Measurements from ENCODE around the gene REPIN1.
"Not testable (repeated sequence)": the region's sequence is repeated elsewhere in the genome, so short reads cannot be mapped to it uniquely, and the experiment has no call there.

REPIN1 gene

DNA sequence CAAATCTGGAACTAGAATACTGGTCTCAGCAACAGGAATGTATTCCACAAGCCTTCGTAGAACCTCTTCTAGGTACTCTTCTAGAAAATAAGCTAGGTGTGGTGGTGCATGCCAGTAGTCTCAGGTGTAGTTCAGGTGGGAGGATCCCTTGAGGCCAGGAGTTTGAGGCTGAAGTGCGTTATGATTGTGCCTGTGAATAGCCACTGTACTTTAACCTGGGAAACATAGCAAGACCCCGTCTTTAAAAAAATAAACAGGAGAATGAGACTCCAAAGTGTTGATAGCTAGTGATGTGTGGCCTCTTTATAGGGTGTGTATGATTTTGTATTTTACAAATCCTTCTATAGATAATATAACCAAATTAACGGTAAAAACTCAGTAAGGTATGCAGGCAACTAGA, 9.0 kb downstream of the REPIN1 start:
- DNase-seq, result no peak

DNA sequence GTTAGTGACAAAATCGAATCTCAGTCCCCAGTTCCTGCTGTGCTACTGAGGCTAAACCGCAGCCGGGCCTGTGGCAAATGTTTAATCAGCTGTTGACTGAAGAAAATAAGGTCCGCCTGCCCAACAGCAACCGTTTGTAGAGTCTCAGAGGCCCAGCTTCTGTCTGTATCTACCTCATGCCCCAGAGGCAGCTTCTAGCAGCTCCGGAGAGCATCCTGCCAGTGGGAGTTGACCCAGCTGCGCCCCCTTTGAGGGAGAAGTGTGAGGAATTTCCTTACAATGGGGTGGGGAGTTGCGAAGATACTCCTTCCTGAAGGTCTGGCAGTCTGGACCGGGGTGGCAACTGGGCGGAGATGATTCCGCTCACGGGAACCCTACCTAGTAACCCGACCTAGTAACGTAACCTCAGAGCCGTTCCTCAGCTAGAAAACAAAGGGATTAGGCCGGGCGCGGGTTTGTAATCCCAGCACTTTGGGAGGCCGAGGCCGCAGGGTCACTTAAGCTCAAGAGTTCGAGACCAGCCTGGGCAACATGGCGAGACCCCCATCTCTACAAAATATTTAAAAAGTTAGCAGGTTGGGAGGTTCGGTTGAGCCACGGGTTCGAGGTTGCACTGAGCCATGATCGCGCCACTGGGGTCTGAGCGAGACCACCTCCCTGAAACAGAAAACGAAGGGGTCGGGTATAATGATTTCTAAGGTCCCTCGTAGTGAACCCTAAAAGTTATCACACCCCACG, 9.7 kb downstream of the REPIN1 start:
- peak; percentile 11 for DNase-seq

DNA sequence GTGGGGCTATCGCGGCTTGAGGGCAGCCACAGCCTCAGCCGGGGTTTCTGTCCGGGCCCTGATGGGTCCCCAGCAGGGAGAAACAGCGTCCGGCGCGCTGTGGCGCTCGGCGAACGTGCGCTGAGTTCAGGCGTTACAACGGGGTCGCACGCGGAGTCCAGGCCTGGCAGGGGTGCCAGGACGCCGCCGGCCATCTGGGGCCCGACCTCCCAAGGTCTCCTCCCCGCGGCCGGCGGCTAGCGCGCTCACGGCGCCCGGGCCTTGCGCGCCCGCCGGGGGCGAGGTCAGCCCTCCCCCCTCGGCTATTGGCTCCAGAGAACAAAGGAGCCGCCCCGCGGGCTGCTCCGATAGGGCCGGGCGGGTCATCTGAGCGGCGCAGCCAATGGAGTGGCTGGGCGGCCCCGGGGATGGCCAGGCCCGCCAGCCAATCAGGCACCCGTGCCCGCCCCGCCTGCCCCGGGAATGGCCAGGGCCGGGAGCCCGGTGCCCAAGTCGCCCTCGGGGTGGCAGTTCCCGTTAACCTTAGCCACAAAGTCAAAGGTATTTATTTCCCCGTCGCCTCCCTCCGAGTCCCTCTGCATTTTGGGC, 10.3 kb downstream of the REPIN1 start, which contains the start of gene ZNF775:
ZNF775 (plus strand) TSS at position 478 of the 588 bp plus-strand sequence. CDS start 9,141 bp downstream, outside the sequence.
- peak; percentile 87 for DNase-seq

DNA sequence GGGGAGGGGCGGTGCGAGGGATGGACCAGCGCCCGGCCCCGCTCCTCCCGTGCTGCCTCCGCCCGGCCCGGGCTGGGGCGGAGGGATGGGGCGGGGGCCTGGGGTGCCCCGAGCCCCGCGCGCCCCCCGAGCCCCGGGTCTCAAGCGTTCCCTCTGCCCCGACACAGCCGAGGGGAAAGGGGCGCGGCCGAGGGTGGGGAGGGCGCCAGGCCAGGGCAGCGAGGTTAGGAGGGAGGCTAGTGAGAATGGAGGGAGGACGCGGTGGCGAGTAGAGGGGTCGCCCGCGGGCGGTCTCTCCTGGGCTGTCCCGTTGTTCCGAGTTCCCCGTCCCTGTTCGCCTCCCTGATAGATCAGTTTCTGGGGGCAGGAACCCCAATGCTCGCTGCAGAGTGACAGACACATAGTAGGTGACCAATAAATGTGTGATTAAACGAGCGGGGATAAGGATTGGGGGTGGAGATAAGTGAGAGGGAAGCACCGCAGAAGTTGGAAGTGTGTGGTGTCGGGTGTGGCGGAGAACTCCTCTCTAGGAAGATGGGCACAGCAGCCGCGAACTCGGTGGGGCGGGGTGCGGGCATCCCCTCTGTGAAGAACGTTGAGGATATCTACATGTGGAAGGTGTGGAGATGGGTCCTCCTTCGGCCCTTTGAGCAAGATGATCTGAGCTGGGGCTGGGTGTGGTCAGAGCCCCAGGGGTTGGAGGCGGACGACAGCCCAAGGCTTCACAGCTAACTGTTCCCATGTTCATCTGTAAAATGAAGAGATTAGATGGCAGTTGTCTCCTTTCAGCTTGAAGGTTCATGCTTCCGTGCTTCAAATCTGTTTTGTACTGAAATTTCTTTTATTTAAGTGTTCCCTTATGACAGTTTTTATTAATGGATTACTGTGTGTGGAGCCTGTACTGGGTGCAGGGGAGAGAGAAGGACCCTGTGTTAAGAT, 11.1 kb downstream of the REPIN1 start:
- no peak for DNase-seq

DNA sequence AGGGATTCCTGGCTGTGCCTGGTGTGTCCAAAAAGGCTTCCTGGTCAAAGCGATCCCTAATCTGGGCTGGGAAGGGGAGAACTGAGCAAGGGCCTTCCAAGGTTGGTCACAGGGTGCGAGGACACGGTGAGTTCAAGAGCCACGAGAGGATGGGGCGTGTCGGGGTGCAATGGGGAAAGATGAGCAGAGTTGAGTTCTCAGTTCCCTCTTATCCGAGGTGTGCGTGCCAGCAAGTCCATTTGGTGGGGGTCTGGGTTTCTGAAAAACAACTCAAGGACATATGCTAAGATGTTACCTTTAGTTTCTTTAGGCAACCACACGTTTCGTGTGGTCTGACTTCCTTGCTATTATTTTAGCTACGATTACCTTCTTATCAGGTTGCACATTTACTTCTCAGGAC, 11.8 kb downstream of the REPIN1 start:
- DNase-seq, result no peak

DNA sequence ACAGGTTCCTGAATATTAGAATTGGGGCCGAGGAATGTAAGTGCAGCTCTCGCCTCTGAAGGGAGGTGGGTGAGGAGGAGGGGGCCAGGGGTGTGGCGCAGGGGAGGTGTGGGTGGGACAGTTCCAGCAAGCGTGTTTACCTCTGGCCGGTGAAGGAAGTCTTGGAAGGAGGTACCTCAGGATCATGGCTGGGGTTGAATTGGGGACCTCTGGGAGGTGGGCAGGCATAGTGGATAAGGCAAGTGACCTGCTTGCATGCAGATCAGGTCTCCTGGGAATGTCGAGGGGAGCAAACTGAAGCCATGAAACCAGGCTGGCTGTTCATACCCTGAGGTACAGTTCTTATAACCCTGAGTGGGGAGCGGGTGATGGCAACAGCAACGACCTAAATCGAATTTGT, 12.5 kb downstream of the REPIN1 start:
- DNase-seq, result no peak

DNA sequence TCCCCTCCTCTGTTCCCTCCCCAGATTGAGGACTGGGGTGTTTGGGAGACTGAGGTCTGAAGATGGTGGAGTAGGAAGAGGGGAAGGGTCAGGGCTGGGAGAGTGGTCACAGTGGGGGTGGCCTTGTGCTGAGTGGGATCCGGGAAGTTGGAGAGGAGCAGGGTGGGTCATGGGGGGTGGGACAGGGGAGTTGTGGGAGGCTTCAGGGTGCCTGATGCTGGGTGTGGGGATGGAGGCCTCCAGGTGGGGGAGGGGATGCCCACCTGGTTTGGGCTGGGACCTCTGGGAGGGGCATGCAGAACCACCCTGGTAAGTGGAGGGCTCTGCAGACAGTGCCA, 13.1 kb downstream of the REPIN1 start:
- DNase-seq, result no peak

DNA sequence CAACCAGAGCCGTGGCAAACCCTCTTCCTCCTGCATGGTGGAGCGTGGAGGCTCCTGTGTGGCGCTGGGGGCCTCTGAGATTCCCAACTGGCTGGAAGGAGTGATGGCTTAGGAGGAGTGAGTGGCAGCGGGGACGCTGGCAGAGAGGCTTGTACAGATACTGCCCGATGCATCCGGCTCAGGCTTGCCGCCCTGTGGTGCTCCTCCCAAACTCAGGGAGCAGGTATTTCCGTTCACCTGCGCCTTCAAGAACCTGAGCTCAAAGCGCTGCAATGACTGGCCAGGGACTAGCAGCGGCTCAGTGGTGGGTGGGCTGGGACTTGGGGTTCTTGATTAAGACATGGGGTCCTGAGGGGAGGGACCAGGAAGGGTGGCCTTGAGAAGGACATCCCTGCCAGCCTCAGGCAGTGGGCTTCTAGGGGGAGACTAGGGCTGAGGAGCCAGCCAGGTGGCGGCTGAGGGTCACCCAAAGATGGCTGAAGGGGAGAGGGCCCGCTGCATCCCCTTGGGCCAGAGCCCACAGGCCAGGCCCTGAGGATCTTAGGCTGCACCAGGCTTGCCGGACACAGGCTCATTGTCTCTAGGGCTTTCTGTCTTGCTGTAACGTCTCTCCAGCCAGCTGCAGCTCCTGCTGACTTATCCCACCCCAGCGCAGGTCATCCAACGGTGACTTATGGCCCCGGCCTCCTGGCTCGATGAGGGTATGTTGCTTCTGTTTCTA, 13.7 kb downstream of the REPIN1 start:
- DNase-seq, result no peak

DNA sequence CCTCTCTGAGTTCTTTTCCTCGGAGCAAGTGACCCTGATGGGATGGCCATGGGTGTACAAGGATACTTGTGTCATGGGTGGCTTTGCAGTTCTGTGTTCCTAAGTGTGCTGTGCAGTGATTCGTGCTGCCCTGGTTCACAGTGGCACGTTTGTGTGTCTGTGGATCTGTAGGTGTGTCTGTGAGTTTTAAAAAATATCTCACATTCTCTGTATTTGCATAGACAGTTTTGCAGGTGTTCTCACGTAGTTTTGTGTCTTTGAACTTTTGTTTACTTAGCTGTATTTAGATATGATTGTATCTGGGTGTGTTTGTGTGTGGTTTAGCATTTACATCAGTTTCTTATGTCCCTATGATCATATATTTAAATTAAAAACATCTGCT, 14.2 kb downstream of the REPIN1 start:
- DNase-seq, result no peak

DNA sequence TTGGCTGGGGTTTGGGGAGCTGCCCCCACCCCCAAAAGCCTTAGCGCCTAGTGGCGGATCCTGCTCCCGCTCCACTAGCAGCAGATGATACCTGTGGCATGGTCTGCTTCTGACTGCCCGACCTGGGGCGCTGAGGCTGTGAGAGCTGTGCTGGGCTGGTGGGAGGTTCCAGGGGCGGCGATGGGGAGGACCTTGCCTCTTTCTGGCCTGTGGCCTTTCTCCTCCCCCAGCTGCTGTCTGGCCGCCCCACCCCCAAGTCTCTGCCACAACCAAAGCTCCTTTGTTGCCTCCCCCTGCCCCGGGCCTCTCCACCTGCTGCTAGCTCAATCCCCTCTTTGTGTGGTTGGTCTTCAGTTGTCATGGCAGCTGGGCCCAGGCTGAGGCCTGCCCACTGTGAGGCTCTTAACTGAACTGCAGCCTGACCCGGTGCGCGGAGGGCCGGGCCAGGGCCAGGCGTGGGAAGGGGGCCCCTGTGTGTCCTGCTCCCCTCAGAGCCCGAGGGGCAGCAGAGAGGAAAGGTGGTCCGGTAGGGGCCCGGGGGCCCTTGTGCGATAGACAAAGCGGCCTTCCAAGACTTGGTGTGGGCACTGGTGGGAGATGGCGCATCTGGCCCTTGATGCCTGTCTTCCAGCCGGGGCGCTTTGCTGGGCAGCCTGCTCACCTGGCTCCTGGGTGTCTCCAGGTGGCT, 15.2 kb downstream of the REPIN1 start:
- no peak for DNase-seq

DNA sequence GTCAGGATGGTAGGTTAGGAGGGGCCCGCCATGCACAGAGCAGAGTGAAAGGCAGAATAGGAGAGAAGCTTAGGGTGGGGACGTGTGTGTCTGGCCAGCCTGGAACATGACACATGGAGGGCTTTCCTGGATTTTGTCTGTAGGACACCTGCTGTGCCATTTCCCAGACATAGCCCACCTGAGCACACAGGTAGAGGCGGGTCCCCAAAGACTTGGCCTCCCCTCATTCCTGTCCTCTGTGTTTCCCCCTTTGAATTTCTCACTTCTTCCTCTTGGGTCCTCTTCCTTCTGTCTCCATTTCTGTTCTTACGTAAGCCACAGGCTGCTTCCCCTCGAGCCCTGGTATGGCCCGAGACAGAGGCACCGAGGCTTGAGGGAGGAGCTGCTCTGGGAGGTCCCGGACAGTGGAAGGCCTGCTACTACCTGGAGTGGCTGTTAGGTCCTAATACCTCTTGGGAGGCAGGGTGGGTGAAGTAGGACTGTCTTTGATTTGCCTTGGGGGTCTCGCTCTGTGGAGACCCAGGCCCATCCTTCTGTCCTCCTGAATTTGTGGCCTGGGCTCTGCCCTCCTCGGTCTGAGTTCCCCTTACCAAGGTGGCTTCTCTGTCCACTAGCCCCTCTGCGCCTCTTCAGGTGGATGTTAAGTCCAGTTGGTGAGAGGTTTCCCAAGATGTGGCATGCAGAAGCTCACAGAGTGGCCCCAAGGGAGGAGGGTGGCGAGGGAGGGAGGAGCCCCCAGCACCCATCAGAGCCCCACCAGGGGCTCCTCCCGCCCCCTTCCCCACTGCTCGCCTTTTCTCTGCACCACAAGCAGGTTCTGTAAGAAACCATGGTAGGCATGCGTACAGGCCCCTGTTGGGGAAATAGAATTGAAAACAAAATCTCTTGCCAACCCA, 16.0 kb downstream of the REPIN1 start:
- no peak for DNase-seq

DNA sequence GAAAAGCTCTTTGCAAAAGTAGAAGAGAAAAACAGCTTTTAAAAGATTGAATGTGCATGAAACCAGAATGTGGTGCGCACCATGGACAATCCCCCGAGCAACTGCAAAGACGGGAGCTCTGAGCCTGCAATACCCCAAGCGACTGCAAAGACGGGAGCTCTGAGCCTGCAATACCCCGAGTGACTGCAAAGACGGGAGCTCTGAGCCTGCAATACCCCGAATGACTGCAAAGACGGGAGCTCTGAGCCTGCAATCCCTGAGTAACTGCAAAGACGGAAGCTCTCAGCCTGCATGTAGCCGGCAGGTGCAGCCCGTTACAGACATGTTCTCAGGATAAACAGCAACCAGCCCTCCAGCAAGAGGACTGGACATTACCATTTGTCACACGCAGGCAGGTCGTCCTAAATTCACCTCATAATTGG, 16.7 kb downstream of the REPIN1 start:
- DNase-seq, result no peak

DNA sequence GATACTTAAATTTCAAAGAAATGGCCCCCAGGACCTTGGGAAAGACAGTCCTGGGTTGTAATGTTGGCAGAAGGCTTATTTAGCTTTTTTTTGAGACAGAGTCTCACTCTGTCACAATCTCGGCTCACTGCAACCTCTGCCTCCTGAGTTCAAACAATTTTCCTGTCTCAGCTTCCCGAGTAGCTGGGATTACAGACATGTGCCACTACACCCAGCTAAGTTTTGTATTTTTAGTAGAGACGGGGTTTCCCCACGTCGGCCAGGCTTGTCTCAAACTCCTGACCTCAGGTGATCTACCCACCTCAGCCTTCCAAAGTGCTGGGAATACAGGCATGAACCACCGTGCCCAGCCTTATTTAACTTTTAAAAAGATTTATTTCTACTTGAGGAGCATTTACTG, 17.3 kb downstream of the REPIN1 start:
- not testable (repeated sequence) for DNase-seq

DNA sequence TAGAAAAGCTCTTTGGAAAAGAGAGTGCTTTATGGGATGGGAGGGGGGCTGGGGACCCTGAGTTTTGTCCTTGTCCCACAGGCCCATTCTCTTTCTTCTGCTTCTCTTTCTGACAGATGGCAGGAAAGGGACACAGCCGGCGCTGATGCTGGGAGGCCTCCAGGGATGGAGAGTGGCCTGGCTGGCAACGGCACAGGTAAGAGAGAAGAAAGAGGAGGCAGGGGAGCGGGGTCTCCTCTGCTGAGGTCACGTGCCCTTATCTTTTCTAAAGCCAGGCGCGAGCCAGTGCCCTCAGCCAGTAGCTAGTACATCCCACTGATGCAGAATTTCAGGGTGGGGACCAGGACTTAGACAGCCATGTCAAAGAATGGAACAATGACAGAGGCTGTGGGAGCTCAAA, 19.7 kb downstream of the REPIN1 start:
- no peak for DNase-seq

DNA sequence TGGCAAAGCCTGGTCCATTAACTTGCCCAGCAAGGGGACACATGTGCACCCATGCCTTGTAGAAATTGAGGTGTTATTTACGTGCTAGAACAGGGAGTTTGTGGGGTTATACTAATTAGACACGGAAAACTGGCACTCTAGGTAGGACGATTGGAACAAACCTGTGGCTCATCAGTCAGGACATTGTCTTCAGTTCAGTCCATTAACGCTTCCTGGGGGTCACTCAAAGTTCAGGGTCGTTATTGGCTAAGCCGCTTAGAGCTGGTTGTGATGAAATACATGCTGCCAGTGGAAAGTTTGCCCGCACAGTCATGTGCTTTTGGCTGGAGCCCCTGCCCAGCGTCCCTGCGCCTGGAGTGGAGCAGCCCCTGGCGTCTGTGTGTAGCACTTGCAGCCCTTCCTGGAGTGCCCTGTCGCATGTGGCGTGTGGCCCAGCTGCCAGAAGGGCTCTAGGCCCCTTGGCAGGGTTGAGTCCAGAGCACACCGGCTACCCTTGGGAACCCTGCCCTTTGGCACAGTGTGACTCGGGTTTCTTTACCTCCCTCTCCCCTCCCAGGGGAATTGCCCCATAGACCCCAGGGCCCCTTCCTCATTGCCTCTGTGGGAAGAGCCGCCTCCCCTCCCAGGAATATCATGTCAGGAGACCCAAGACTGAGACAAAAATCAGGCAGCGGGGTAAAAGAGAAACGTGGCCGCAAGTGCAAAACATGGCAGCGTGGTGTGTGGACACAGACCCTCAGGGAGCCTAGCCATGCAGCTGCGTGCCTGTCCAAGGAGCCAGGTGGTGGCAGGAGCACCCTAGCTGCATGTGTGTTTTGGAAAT, 20.3 kb downstream of the REPIN1 start:
- no peak for DNase-seq

DNA sequence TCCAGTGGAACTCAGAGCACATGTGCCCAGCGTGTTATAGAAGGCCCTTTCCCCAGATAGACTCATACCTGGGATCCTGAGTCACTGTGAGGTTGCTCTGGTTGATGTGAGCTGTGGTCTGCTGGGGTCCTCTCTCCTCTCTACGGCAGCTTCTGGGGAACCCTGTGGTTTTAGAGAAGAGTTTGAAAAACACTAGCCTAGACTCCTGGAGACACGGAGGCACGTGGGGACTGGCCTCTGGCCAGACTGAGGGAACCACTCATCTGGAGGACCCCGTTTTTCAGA, 20.9 kb downstream of the REPIN1 start:
- DNase-seq, result no peak

DNA sequence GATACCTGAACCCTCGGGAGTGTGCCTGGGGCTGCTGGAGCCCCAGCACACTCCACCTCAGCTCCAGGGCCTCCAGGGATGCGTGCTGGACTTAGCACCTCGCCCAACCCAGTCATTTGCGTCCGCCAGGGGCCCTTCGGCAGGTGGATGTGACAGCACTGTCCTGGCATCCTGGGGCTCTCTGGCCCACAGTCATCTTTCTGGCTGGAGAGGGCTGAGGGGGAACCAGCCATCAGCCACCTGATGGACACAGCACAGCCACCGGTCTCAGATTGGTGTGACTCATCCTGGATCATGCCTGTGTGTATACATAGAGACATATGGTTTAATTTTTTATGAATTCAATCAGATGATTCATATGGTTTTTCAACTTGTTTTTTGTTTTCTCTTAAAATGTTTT, 21.6 kb downstream of the REPIN1 start:
- DNase-seq, result no peak

DNA sequence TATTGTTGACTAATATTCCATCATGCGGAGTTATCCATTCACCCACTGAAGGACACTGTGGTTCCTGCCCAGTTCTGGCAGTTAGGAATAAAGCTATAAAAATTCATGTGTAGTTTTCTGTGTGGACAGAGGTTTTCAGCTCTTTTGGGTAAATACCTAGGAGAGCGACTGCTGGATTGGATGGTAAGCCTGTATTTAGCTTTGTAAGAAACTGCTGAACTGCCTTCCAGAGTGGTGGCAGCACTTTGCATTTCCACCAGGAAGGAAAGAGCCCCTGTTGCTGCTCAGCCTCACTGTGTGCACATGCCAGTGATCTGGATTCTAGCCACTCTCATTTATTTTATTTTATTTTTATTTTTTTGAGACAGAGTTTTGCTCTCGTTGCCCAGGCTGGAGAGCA, 24.7 kb downstream of the REPIN1 start:
- no peak for DNase-seq

DNA sequence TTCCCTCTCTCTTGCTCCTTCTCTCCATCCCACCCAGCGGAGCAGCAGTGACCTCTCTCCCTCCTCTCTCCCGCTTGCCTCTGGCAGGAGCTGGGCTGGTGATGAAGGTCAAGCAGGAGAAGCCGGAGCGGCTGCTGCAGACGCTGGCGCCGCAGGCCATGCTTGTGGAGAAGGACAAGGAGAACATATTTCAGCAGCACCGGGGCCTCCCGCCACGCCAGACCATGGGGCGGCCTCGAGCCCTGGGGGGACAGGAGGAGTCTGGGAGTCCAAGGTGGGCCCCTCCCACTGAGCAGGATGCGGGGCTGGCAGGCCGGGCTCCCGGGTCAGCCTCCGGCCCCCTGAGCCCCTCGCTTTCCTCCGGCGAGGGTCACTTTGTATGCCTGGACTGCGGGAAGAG, 27.8 kb downstream of the REPIN1 start:
- no peak for DNase-seq

DNA sequence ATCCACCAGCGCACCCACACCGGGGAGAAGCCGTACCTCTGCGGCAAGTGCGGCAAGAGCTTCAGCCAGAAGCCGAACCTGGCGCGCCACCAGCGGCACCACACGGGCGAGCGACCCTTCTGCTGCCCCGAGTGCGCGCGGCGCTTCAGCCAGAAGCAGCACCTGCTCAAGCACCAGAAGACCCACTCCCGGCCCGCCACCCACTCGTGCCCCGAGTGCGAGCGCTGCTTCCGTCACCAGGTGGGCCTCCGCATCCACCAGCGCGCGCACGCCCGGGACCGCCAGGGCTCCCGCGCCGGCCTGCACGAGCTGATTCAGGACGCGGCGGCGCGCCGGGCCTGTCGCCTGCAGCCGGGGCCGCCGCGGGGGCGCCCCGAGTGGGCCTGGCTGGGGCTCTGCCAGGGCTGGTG, 28.2 kb downstream of the REPIN1 start:
- no peak for DNase-seq
